Skeletal muscle cell (primary cell): ENCODE results near the gene WDR45B.

Experiments
- DNase-seq: peaks from one replicate; pipeline ENCODE4 v3.0.0-alpha.2; 2010; ENCODE audit warnings: low read depth
- H3K4me3 ChIP-seq: 2 replicates; pipeline ENCODE4 v1.5.1; 2011; ENCODE audit warnings: low read depth, mild to moderate bottlenecking, control low read depth, low read length, moderate library complexity

WDR45B gene

GRCh38 chr17:82636626-82637598 lies 11.3 kb downstream of the WDR45B start:
- DNase-seq: no peak
- no peak overlapping the region for H3K4me3 ChIP-seq

- DNase-seq: no peak
- H3K4me3 ChIP-seq: no peak overlapping the region
Observed at GRCh38 chr17:82633343-82633742, 14.9 kb downstream of the WDR45B start.

DNA sequence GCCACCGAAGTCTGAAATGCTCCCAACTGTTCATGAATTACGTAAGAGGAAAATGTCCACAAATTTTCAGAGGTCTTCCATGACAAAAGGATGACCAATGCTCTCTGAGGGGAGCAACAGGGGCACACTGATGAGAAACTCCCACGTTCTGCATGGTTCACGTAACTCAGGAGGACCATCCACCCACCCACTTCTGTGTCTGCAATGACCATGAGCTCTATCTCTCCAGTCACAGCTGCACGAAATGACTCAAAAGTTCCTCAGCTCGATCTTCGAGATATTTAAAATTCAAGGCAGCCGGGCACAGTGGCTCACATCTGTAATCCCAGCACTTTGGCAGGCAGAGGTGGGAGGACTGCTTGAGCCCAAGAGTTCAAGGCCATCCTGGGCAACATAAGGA lies 15.8 kb downstream of the WDR45B start:
- no peak overlapping the region for H3K4me3 ChIP-seq
- DNase-seq: no peak

GRCh38 chr17:82631544-82631943 lies 16.7 kb downstream of the WDR45B start:
- no peak for DNase-seq
- H3K4me3 ChIP-seq: no peak overlapping the region

- H3K4me3 ChIP-seq: no peak overlapping the region
- DNase-seq: no peak
Observed at GRCh38 chr17:82630212-82630611, 18.0 kb downstream of the WDR45B start.

GRCh38 chr17:82629748-82630147 lies 18.5 kb downstream of the WDR45B start:
- no peak for DNase-seq

GRCh38 chr17:82627405-82627804 lies 20.8 kb downstream of the WDR45B start:
- no peak for DNase-seq
- no peak overlapping the region for H3K4me3 ChIP-seq

More at GRCh38 chr17:82629748-82630147, 18.5 kb downstream of the WDR45B start:
- H3K4me3 ChIP-seq: no peak overlapping the region

DNA sequence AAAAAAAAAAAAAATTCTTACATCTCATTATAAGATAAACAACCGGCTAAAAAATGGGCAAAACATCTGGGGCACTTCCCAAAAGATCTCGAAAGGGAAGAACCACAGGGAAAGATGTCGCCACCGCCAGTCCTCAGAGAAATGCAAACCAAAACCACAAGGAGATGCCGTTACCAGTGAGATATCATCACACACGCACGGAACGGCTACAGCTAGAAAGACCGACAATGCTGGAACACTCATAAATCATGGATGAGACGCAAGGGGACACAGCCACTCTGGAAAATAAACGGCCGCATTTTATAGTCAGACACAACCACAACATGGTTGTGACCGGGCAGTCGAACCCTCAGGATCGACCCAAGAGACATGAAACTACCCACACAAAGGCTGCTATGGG lies 24.5 kb downstream of the WDR45B start:
- no peak for DNase-seq
- H3K4me3 ChIP-seq: no peak overlapping the region

DNA sequence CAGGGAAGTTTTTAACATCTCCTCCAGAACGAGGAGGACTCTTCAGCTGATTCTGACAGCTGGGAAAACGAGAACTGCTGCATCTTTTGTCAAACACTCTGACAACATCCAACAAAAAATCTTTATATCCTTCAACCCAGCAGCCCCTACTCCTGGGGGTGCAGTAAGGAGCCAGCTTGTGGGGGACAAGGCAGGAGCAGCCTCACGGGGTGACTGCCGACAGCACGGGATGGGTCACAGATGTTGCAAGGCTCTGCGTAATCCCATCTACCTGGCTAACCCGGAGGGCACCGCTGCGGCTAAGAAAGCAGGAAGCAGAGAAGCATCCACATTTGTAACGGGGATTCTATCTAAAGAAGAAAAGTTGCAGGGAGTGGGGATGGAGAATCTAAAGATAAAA lies 28.6 kb downstream of the WDR45B start:
- no peak for DNase-seq
- H3K4me3 ChIP-seq: no peak overlapping the region

DNA sequence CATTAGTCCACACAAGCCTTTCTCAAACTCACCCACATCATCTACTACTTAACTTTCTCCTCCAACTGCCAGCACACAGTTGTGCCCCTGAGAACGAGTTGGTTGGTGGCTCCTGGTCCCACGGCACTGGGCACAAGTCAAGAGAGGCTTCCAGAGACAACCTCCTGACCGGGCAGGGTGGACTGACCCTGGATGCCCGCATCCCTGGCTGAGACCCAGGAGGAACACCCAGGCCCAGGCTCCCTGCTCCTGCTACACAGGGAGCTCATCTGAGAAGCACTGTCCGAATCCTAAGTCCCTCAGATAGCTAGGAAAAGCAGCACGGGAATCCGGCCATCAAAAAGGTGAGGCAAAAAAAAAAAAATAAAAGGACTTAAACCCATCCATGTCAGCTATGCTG lies 29.0 kb downstream of the WDR45B start:
- H3K4me3 ChIP-seq: no peak overlapping the region
- DNase-seq: no peak

- DNase-seq: no peak
- H3K4me3 ChIP-seq: no peak overlapping the region
Observed at GRCh38 chr17:82616021-82616711, 32.1 kb downstream of the WDR45B start.

GRCh38 chr17:82615084-82616020 lies 32.9 kb downstream of the WDR45B start:
- H3K4me3 ChIP-seq: no peak overlapping the region
- DNase-seq: no peak

DNA sequence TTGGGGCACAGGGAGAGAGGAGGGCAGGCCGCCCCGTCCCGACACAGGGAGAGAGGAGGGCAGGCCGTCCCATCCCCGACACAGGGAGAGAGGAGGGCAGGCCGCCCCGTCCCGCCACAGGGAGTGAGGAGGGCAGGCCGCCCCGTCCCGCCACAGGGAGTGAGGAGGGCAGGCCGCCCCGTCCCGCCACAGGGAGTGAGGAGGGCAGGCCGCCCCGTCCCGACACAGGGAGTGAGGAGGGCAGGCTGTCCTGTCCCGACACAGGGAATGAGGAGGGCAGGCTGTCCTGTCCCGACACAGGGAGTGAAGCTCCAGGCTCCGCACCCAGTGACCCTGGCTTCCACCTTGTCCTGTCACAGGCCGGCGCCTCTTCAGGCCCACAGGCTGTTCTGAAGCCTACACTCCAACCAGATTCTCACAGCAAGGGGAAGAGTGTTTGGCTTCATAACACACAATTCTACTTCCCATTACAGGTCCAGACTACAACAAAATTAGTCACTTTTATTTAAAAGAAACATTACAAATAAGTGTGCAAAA lies 34.1 kb downstream of the WDR45B start:
- DNase-seq: no peak
- no peak overlapping the region for H3K4me3 ChIP-seq

DNA sequence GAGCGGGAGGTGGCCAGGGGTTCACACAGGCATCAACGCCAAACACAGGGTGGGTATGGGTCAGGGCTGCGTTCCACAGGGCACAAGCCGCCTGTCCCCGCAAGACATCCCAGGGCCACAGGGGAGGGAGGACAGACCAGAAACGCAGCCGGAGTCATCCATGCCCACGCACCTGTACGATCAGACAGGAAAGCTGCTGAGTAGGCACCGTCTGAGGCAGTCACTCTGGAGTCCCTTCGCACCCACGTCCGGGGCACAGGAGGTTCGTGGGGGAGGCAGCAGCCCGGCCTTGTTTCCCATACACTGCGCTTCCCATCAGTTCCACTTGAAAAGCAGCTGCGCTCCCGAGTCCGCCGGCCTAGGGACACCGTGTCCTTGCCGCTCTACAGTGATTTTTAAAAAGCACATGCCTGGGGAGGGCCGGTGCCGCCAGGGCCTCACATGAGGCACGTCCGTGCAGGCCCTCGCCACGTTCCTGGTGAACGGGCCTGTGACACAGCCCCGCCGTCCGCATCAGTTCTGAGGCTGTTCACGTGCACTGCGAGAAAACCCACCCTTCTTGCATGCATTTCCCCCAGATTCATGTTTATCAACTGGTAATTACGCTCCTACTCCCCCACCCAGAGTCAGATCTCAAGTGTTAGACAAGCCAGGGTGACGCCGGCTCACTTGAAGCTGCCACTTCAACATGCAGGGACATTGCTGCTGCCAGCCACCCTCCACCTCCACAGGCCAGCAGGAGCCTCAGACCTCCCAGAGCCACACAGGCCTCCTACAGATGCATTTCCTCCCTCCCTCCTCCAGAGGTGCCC lies 34.8 kb downstream of the WDR45B start:
- no peak overlapping the region for H3K4me3 ChIP-seq
- no peak for DNase-seq

DNA sequence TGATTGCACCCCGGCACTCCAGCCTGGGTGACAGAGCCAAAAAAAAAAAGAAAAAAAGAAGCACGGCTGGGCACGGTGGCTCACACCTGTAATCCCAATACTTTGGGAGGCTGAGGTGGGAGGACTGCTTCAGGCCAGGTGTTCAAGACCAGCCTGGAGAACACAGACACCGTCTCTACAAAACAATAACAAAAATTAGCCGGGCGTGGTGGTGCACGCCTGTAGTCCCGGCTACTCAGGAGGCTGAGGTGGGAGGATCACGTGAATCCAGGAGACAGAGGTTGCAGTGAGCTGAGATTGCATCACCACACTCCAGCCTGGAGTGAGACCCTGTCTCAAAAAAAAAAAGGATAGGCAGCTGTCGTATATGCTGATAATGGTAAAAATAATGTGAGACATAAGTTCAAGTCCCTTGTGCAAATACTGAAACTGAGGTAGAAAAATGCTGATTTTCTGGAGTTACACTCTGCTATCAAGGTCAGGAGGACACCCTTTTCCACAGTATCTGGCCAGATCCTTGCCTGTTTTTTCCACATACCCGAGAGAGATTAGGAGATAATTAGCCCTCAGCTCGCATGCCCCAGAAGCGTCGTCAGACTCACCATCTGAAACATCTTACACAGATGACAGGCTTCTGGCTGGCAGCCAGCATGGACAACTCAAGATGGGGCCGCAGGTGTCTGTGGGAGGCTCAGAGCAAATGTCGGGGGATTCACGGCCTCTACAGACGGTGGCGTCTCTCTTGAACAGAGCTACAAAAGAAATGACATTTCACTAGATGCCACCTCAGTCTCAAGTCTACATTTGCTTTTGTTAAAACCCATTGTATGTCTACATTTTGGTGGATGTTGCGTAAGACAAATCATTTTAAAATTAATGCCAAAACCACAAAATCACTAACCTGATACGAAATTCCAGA lies 36.8 kb downstream of the WDR45B start:
- no peak for DNase-seq
- no peak overlapping the region for H3K4me3 ChIP-seq

DNA sequence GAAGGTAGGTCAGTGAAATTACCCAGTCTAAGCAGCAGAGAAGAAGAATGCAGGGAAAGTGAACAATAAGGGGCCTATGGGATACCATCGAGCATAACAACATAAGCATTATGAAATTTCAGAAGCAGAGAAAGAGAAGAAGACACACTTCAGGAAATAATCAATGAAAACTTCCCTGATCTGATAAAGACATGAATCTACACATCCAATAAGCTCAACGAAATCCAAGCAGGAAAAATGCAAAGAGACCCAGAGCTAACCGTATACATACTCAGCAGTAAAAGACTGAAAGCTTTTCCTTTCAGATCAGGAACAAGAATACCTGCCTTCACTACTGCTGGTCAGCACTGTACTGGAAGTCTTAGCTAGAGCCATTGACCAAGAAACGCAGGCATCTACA lies 38.6 kb downstream of the WDR45B start:
- DNase-seq: no peak
- H3K4me3 ChIP-seq: no peak overlapping the region

DNA sequence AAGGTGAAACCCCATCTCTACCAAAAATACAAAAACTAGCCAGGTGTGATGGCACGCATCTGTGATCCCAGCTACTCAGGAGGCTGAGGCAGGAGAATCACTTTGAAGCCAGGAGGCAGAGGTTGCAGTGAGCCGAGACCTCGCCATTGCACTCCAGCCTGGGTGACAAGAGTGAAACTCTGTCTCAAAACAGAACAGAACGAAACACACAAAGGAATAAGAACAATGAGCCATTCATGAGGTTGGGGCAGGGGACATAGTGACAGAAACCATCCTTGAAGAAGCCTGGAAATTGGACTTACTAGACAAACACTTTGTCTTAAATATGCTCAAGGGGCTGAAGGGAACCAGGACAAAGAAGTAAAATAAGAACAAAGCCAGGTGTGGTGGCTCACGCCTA lies 39.4 kb downstream of the WDR45B start:
- H3K4me3 ChIP-seq: no peak overlapping the region
- no peak for DNase-seq
